ENCODE measurements around the gene SIRT2.

SIRT2 gene

DNA sequence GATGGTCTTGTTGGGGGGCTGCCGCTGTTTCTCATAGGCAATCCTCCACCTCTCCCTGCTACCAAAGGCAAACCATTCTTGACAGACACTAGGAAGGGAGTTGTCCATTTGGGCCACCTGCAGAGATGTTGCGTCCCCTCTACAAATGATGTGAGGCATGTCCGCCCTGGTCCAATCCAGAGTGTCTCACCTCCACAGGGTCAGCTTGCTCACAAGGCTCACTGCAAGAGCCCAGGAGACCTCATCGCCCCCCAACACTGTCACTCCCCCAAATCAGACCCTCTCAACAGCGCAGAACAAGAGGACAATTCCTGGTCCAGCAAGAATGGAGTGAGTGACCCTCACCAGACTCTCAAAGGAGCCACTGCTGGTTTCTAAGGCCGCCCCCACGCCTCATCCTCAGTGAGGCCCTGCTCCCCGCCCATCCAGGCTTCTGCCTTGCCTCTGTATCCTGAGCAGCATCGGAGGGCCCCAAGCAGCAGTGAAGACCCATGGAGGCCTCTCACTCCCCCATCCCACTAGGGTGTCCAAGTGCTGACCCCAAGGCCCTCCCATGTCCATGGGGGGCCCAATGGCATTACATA lies 56.2 kb downstream of the SIRT2 start:
- TF ChIP-seq, protein P1, sequence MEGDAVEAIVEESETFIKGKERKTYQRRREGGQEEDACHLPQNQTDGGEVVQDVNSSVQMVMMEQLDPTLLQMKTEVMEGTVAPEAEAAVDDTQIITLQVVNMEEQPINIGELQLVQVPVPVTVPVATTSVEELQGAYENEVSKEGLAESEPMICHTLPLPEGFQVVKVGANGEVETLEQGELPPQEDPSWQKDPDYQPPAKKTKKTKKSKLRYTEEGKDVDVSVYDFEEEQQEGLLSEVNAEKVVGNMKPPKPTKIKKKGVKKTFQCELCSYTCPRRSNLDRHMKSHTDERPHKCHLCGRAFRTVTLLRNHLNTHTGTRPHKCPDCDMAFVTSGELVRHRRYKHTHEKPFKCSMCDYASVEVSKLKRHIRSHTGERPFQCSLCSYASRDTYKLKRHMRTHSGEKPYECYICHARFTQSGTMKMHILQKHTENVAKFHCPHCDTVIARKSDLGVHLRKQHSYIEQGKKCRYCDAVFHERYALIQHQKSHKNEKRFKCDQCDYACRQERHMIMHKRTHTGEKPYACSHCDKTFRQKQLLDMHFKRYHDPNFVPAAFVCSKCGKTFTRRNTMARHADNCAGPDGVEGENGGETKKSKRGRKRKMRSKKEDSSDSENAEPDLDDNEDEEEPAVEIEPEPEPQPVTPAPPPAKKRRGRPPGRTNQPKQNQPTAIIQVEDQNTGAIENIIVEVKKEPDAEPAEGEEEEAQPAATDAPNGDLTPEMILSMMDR (IDR thresholded peaks at IDR 0.05; ENCODE audit: extremely low read depth, missing control alignments) = no peak
- no peak for DNase-seq (ENCODE audit: low spot score)

DNA sequence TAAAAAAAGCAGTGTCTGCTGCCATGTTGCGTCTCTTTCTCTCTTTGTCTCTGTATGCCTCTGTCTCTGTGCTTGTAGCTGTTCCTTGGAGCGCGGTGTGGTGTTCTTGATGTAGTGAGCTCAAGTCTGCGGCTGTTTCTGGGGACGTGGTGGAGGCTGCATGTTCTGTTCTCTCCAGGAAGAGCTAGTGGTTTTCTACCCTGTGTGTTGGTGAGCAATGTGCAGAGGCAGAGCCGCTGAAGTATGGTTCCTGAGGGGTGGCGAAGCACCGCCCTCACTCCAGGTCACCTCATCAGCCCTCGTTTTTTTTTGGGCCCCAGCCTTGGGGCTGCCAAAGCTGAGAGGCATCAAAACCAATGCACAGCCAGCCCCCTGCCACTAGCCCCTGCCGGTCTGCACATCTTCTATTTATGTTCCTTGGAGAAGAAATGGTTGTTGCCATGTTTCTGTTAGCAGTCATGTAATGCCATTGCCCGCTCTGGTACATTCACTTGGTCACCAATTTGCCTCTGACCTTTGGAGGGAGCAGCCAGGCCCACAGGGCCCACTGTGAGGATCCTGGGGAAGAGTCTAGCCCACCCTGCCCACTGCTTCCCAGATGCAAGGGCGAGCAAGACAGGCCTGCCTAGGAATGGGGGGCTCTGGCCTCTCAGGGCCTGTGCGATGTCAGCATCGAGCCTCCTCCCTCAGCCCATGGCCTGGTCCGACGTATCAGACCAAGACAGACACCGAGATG lies 56.8 kb downstream of the SIRT2 start:
- DNase-seq (ENCODE audit: low spot score) = no peak
- TF ChIP-seq, protein P1 (IDR thresholded peaks at IDR 0.05; ENCODE audit: extremely low read depth, missing control alignments) = no peak

DNA sequence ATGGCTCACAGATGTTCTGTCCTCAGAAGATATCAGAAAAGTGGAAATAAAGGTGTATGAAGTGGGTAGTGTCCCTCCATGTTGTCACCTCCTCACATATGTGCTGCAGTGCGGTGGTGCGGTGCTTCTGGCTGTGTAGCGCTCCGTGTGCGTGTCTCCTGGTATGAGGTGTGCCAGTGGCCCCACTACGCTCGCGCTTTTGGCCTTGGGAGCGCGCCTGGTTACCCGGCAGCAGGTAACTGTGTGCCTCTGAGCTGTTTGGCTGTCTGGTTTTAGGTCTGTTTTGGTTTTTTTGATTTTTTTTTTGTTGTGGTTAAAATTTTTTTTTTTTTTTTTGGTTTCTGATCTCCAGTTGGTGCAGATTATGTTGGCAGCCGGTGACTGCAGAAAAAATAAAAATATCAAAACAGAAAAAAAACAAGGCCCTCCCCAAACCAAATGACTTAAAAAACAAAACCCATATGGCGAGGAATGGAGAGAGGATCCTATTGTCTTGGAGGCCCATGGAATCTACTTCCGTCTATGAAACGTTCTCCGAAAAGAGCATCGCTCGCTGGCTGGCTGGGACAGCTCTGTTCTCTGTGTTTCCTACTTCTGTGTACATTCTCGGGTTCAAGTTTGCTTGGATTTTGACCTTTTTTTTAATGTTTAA lies 57.5 kb downstream of the SIRT2 start:
- DNase-seq (ENCODE audit: low spot score) = no peak
- TF ChIP-seq, protein P1 (IDR thresholded peaks at IDR 0.05; ENCODE audit: extremely low read depth, missing control alignments) = no peak

DNA sequence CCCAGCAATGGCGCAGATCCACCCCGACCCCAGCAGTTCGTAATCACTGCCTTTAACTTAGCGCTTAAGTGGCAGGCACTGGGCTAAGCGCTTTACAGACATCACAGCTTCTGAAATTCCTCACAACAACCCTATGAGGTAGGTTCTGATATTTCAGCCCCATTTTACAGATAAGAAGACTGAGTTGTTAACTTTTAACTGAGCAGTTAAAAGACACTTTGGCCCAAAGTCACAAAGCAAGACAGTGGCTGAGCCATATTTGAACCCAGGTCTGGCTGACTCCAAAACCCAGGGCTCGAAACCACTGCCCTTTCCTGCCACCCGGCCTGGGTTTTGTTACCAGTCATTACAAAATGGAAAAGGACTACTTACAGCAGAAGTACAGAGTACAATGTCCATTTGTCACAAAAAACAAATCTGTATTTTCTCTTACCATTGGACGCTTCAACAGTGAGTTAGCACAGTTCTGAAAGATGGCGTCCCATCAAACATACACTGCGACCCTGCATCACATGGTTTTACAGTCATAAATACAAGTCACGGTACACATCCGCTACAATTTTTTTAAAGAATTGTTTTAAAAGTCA lies 58.1 kb downstream of the SIRT2 start:
- no peak for DNase-seq (ENCODE audit: low spot score)
- TF ChIP-seq, protein P1 (IDR thresholded peaks at IDR 0.05; ENCODE audit: extremely low read depth, missing control alignments) = no peak

DNA sequence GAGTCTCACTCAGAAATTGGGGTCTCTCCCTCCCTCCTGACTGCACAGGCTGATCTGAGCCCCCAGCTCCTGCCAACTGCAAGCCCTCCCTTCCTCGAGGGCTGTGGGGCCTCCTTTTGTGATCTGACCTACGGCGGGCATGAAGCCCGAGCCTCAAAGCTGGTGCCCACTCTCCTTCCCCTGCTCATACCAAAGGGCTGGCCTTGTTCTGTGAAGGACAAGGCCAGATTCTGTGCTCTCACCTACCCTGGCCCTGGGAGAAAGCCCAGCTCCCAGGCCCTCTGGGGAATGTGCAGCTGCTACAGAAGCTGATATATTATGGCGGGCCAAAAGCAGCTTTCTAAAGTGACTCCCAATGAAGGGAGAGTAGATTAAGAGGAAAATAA lies 58.8 kb downstream of the SIRT2 start:
- TF ChIP-seq, protein P1 (IDR thresholded peaks at IDR 0.05; ENCODE audit: extremely low read depth, missing control alignments) = no peak
- DNase-seq (ENCODE audit: low spot score) = no peak

DNA sequence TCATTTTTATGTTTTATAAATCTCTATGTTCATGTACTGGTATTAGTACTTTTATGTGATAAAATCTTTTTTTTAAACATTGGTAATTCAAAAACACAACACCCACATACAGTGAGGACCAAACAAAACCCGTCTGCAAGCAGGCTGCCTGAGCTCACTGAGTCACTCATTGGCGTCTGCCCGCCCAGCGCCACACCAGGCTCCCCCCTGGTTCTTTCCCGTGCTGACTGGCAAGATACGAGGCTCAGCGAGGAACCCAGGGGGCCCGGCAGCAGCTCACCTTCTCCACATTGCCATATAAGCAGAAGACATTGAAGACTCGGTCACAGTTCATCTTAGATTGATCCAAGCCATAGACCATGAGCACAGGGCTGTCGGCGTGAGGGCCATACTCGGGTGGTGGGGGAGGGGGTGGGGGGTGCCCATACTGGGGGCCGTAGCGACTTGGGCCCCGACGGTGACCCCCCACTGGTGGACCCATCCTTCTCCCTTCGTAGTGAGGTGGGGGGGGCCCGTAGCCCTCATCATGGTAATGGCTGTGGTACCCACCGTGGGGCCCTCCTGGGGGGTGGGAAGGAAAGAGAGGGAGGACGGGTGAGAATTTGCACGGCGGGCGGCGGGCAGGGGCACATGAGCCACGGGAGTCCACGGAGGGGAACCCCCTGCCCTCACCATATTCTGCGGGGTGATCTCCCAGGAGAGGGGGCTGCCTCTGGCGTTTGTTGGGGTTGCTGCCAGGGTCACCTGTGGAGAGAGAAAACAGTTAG lies 59.4 kb downstream of the SIRT2 start:
- TF ChIP-seq, protein P1 (IDR thresholded peaks at IDR 0.05; ENCODE audit: extremely low read depth, missing control alignments) = no peak
- no peak for DNase-seq (ENCODE audit: low spot score)

All from GM20000 (cell line).